ENCODE measurements around the gene AHR. TPM values are rescaled to one million over a fixed set of nuclear protein-coding genes. Genes with fewer than 3 reads are reported as not detected.

The AHR gene
- polyA plus RNA-seq, 1 donor (not counting 4 experiments of a cell fraction or from before 2014, with no cell fraction given) = 19.4 TPM

DNA sequence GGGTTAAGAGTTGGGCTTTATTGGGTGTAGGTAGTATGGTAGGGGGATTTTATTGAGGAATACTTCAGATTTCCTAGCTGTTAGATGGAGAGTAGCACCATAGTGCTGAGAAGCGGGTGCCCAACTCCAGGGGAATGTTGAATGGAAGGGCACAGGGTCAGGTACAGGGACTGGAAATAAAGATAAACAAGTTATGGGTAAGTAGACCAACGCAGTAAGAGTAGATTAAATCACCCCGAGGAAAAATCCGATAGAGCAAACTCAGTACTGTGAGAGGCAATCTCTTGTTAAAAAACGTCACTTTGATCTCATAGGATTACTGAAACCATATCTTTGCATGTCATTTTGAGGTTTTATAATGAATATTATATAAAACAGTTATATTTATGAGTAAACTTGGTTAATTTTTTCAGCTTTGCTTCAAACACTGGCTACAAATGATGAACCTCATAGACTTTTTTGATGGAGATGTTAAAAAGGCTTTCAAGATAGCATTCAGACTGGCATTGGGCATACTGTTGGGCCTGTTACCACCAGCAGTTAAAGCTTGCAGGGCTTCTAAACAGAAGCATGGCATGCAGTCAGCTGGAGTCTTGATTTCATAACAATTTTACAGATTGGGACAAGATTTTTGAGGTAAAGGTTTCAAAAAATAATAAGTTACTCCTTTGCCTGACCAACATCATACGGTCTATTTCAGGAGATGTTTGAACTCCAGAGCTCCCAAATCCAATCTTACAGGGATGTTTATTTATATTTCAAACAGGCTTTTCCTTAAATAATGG, 7.1 kb downstream of the AHR start:
- Histone ChIP-seq H3K9me3 (ENCODE audit: control insufficient read depth, low read depth, low read length) (no peaks in the 10 kb centered on the region), H3K79me2 (ENCODE audit: control insufficient read depth, insufficient read depth, low read length) (peaks cover 90% of the 10 kb centered on the region), H3K27ac (ENCODE audit: control insufficient read depth, insufficient read depth, low read length) (peak overlapping the region; percentile 57), H3K9ac (ENCODE audit: control insufficient read depth, extremely low read depth, insufficient read depth, low read length) (no peak overlapping the region), H3K27me3 (ENCODE audit: control insufficient read depth, extremely low read depth, insufficient read depth, low read length) (no peaks in the 10 kb centered on the region), H3K4me2 (ENCODE audit: control insufficient read depth, extremely low read depth, insufficient read depth, low read depth, low read length) (peak overlapping the region; percentile 60), H3K9me1 (ENCODE audit: control insufficient read depth, extremely low read depth, insufficient read depth, low read length) (peaks cover 2% of the 10 kb centered on the region), H4K20me1 (ENCODE audit: control insufficient read depth, extremely low read depth, insufficient read depth, low read length) (peaks cover 4% of the 10 kb centered on the region), H2AFZ (ENCODE audit: control insufficient read depth, low read length) (no peak overlapping the region), H3K4me3 (ENCODE audit: control insufficient read depth in 2 of 3, extremely low read depth in 1 of 3, insufficient read depth in 2 of 3, low read depth in 1 of 3, low read length in 3 of 3) (peak overlapping the region in 1 of 3 experiments; percentile 15), H3K4me1 (ENCODE audit: control insufficient read depth, extremely low read depth, insufficient read depth, low read length) (peaks cover 32% of the 10 kb centered on the region), H3K36me3 (ENCODE audit: control insufficient read depth in 2 of 2, extremely low read depth in 1 of 2, insufficient read depth in 2 of 2, low read length in 2 of 2) (no peaks in the 10 kb centered on the region)
- TF ChIP-seq, protein P1, sequence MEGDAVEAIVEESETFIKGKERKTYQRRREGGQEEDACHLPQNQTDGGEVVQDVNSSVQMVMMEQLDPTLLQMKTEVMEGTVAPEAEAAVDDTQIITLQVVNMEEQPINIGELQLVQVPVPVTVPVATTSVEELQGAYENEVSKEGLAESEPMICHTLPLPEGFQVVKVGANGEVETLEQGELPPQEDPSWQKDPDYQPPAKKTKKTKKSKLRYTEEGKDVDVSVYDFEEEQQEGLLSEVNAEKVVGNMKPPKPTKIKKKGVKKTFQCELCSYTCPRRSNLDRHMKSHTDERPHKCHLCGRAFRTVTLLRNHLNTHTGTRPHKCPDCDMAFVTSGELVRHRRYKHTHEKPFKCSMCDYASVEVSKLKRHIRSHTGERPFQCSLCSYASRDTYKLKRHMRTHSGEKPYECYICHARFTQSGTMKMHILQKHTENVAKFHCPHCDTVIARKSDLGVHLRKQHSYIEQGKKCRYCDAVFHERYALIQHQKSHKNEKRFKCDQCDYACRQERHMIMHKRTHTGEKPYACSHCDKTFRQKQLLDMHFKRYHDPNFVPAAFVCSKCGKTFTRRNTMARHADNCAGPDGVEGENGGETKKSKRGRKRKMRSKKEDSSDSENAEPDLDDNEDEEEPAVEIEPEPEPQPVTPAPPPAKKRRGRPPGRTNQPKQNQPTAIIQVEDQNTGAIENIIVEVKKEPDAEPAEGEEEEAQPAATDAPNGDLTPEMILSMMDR (optimal IDR thresholded peaks at IDR 0.05 in 1 of 3, IDR thresholded peaks at IDR 0.05 in 1 of 3, conservative IDR thresholded peaks at IDR 0.05 in 1 of 3; ENCODE audit: extremely low read depth in 1 of 3, insufficient read depth in 2 of 3, low read length in 3 of 3) = no peak
- TF ChIP-seq EZH2 (IDR thresholded peaks at IDR 0.05; ENCODE audit: low read length) = no peak
- dilution Hi-C loops (cut with MboI; ENCODE audit: extremely low pct_ligation_motif_present, low sequenced_read_pairs) = no loop called here
- DNase-seq (ENCODE audit: low read depth, low spot score) (no peak), FAIRE-seq (peak; percentile 5)

DNA sequence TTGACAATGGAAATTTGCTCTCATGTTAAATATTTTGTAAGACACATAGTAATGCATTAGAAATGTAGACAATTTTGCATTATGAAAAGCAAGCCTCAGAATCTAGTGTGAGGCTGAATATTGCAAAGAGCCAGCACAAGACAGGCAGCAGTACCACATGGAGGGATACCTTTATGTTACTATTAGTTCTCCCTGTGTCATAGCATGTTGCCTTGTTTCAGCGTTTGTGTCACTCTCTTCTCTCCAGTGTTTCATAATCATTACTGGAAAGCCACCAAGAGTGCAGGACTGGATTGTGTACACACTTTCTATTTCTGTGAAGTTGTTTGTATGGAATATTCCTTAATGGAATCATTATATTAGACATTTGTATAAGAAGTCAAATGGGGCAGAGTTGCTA, 8.5 kb downstream of the AHR start:
- Histone ChIP-seq H3K4me3 (ENCODE audit: control insufficient read depth in 2 of 3, extremely low read depth in 1 of 3, insufficient read depth in 2 of 3, low read depth in 1 of 3, low read length in 3 of 3) (no peak overlapping the region), H3K9ac (ENCODE audit: control insufficient read depth, extremely low read depth, insufficient read depth, low read length) (no peak overlapping the region), H3K4me2 (ENCODE audit: control insufficient read depth, extremely low read depth, insufficient read depth, low read depth, low read length) (no peak overlapping the region), H3K27me3 (ENCODE audit: control insufficient read depth, extremely low read depth, insufficient read depth, low read length) (no peaks in the 10 kb centered on the region), H3K9me3 (ENCODE audit: control insufficient read depth, low read depth, low read length) (no peaks in the 10 kb centered on the region), H2AFZ (ENCODE audit: control insufficient read depth, low read length) (no peak overlapping the region), H3K36me3 (ENCODE audit: control insufficient read depth in 2 of 2, extremely low read depth in 1 of 2, insufficient read depth in 2 of 2, low read length in 2 of 2) (peaks cover 6 to 8% of the 10 kb centered on the region in 2 experiments), H3K9me1 (ENCODE audit: control insufficient read depth, extremely low read depth, insufficient read depth, low read length) (peaks cover 2% of the 10 kb centered on the region), H3K4me1 (ENCODE audit: control insufficient read depth, extremely low read depth, insufficient read depth, low read length) (peaks cover 31% of the 10 kb centered on the region), H4K20me1 (ENCODE audit: control insufficient read depth, extremely low read depth, insufficient read depth, low read length) (peaks cover 4% of the 10 kb centered on the region), H3K79me2 (ENCODE audit: control insufficient read depth, insufficient read depth, low read length) (peaks cover 81% of the 10 kb centered on the region), H3K27ac (ENCODE audit: control insufficient read depth, insufficient read depth, low read length) (no peak overlapping the region)
- dilution Hi-C loops (cut with MboI; ENCODE audit: extremely low pct_ligation_motif_present, low sequenced_read_pairs) = no loop called here
- TF ChIP-seq, protein P1 (optimal IDR thresholded peaks at IDR 0.05 in 1 of 3, IDR thresholded peaks at IDR 0.05 in 1 of 3, conservative IDR thresholded peaks at IDR 0.05 in 1 of 3; ENCODE audit: extremely low read depth in 1 of 3, insufficient read depth in 2 of 3, low read length in 3 of 3) = no peak
- TF ChIP-seq EZH2 (IDR thresholded peaks at IDR 0.05; ENCODE audit: low read length) = no peak
- FAIRE-seq (no peak), DNase-seq (ENCODE audit: low read depth, low spot score) (no peak)
